IMR-90 (cell line): ENCODE data around the gene NOS1AP. TPM values are rescaled to one million over a fixed set of nuclear protein-coding genes. Genes with fewer than 3 reads are reported as not detected.

Experiments
- ATAC-seq: fragments of 200-7000 bp; cut with Tn5 transposase; 2 replicates; pipeline ENCODE4 v1.9.1; 2020; ENCODE audit warnings: low read depth, mild to moderate bottlenecking, moderate library complexity
- BruUV-seq: library from RNA; stranded (reverse); fragments of 400-500 nt; replicated peaks from 2 replicates; lab custom pipeline; 2021; lab: Mats Ljungman, UMichigan
- CTCF ChIA-PET: fragments of 300-600 bp; formaldehyde crosslinking; extraction: SDS; loops from one replicate; lab custom pipeline; 2021; ENCODE audit warnings: antibody characterized with exemption; lab: Yijun Ruan, JAX
- POLR2A ChIA-PET: fragments of 300-600 bp; sonication (Branson Sonifier 250); formaldehyde crosslinking; loops from one replicate; lab custom pipeline; 2022; ENCODE audit warnings: antibody characterized with exemption; ENCODE audit not compliant: unreplicated experiment; lab: Charles Lee
- DNase-seq: peaks from one replicate; pipeline ENCODE4 v3.0.0; 2013
- H2AFZ ChIP-seq: replicated peaks from 2 replicates; pipeline ENCODE3; 2013; ENCODE audit warnings: low read length, mild to moderate bottlenecking; ENCODE audit not compliant: poor library complexity
- H2AK5ac ChIP-seq: 2 replicates; pipeline ENCODE4 v1.6.1; 2013; ENCODE audit warnings: low read depth, low read length, inconsistent platforms
- H2AK9ac ChIP-seq: replicated peaks from 2 replicates; pipeline ENCODE3; 2013; ENCODE audit warnings: mild to moderate bottlenecking, low read depth, low read length, moderate library complexity; ENCODE audit not compliant: poor library complexity
- H2BK120ac ChIP-seq: 2 replicates; pipeline ENCODE4 v1.6.1; 2013; ENCODE audit warnings: low read depth, low read length, inconsistent platforms
- H2BK15ac ChIP-seq: 3 replicates; pipeline ENCODE4 v1.6.1; 2013; ENCODE audit warnings: low read depth, low read length, inconsistent platforms
- H2BK20ac ChIP-seq: 2 replicates; pipeline ENCODE4 v1.6.1; 2013; ENCODE audit warnings: low read depth, mild to moderate bottlenecking, inconsistent platforms, low read length, moderate library complexity
- H2BK5ac ChIP-seq: 2 replicates; pipeline ENCODE4 v1.6.1; 2013; ENCODE audit warnings: mild to moderate bottlenecking, low read depth, low read length, inconsistent platforms; ENCODE audit not compliant: poor library complexity, severe bottlenecking
- H3K14ac ChIP-seq: replicated peaks from 2 replicates; pipeline ENCODE4 v1.6.1; 2013; ENCODE audit warnings: low read depth, low read length, inconsistent platforms
- H3K18ac ChIP-seq: 2 replicates; pipeline ENCODE4 v1.6.1; 2013; ENCODE audit warnings: low read depth, low read length, control low read depth
- H3K23ac ChIP-seq: 2 replicates; pipeline ENCODE4 v1.6.1; 2013; ENCODE audit warnings: low read depth, low read length, inconsistent platforms
- H3K27ac ChIP-seq: 2 replicates; pipeline ENCODE4 v1.5.1; 2013; ENCODE audit warnings: mild to moderate bottlenecking, control low read depth, low read length; ENCODE audit not compliant: insufficient read depth
- H3K27me3 ChIP-seq: 2 replicates; pipeline ENCODE4 v1.6.1; 2013; ENCODE audit warnings: low read length; ENCODE audit not compliant: control insufficient read depth, insufficient read depth
- H3K36me3 ChIP-seq: 2 replicates; pipeline ENCODE4 v1.6.1; 2013; ENCODE audit warnings: low read length, mixed read lengths; ENCODE audit not compliant: control insufficient read depth, insufficient read depth
- H3K4ac ChIP-seq: 2 replicates; pipeline ENCODE4 v1.6.1; 2013; ENCODE audit warnings: low read depth, low read length, inconsistent platforms
- H3K4me1 ChIP-seq: 2 replicates; pipeline ENCODE4 v1.6.1; 2013; ENCODE audit warnings: low read length, mixed read lengths; ENCODE audit not compliant: control insufficient read depth, insufficient read depth
- H3K4me2 ChIP-seq: 2 replicates; pipeline ENCODE4 v1.6.1; 2013; ENCODE audit warnings: low read depth, mild to moderate bottlenecking, control low read depth, low read length, moderate library complexity
- H3K4me3 ChIP-seq: 2 replicates; pipeline ENCODE4 v1.5.1; 2013; ENCODE audit warnings: low read depth, mild to moderate bottlenecking, control low read depth, low read length, moderate library complexity; ENCODE audit not compliant: insufficient read depth
- H3K56ac ChIP-seq: 2 replicates; pipeline ENCODE4 v1.6.1; 2013; ENCODE audit warnings: low read length, inconsistent platforms; ENCODE audit not compliant: insufficient read depth; ENCODE audit errors: extremely low read depth
- H3K79me1 ChIP-seq, 2 experiments: 2 replicates each; pipeline ENCODE4 v1.6.1; 2013; ENCODE audit warnings: low read length in 2 of 2, inconsistent platforms in 1 of 2, low read depth in 1 of 2
- H3K9ac ChIP-seq: 2 replicates; pipeline ENCODE4 v1.6.1; 2013; ENCODE audit warnings: low read depth, low read length, control low read depth
- H3K9me1 ChIP-seq: 2 replicates; pipeline ENCODE4 v1.6.1; 2013; ENCODE audit warnings: low read length, inconsistent platforms; ENCODE audit not compliant: insufficient read depth
- H3K9me3 ChIP-seq: 2 replicates; pipeline ENCODE4 v1.6.1; 2013; ENCODE audit warnings: low read length; ENCODE audit not compliant: control insufficient read depth, insufficient read depth
- H4K20me1 ChIP-seq: 2 replicates; pipeline ENCODE4 v1.6.1; 2013; ENCODE audit warnings: low read length, inconsistent platforms; ENCODE audit not compliant: insufficient read depth
- H4K5ac ChIP-seq: 2 replicates; pipeline ENCODE4 v1.6.1; 2013; ENCODE audit warnings: mild to moderate bottlenecking, low read depth, low read length, control low read depth
- H4K8ac ChIP-seq, 2 experiments: 2 replicates each; pipeline ENCODE4 v1.6.1; 2013; ENCODE audit warnings: low read depth in 2 of 2, low read length in 2 of 2, control low read depth in 1 of 2, inconsistent platforms in 1 of 2
- H4K91ac ChIP-seq: 2 replicates; pipeline ENCODE4 v1.6.1; 2013; ENCODE audit warnings: low read depth, low read length, inconsistent platforms; ENCODE audit not compliant: insufficient read depth
- CEBPB ChIP-seq: IDR thresholded peaks from 2 replicates; pipeline ENCODE4 v1.6.1; 2012; ENCODE audit warnings: low read depth, low read length, improper control_type of control experiment
- CTCF ChIP-seq: conservative IDR thresholded peaks from 2 replicates; pipeline ENCODE4 v1.5.1; 2012; ENCODE audit warnings: mild to moderate bottlenecking, low read depth, low read length, improper control_type of control experiment
- ELK1 ChIP-seq: fragments of 150-350 bp; IDR thresholded peaks from 2 replicates; pipeline ENCODE4 v1.6.1; 2016; ENCODE audit warnings: low read depth, mild to moderate bottlenecking, low read length, moderate library complexity, borderline replicate concordance
- MAZ ChIP-seq: IDR thresholded peaks from 2 replicates; pipeline ENCODE4 v1.6.1; 2012; ENCODE audit warnings: low read depth, mild to moderate bottlenecking, low read length, improper control_type of control experiment, moderate library complexity, borderline replicate concordance
- MXI1 ChIP-seq: IDR thresholded peaks from 2 replicates; pipeline ENCODE4 v1.6.1; 2012; ENCODE audit warnings: low read depth, mild to moderate bottlenecking, low read length, moderate library complexity, borderline replicate concordance
- NFE2L2 ChIP-seq: fragments of 150-350 bp; IDR thresholded peaks from 2 replicates; pipeline ENCODE4 v1.6.1; 2016; ENCODE audit warnings: low read depth, mild to moderate bottlenecking, low read length
- POLR2A ChIP-seq: IDR thresholded peaks from 2 replicates; pipeline ENCODE4 v1.6.1; 2012; ENCODE audit warnings: mild to moderate bottlenecking, low read depth, low read length
- RAD21 ChIP-seq: IDR thresholded peaks from 2 replicates; pipeline ENCODE4 v1.6.1; 2012; ENCODE audit warnings: low read length, improper control_type of control experiment
- RCOR1 ChIP-seq: IDR thresholded peaks from 2 replicates; pipeline ENCODE4 v1.6.1; 2012; ENCODE audit warnings: mild to moderate bottlenecking, low read length, improper control_type of control experiment; ENCODE audit not compliant: insufficient replicate concordance
- USF2 ChIP-seq: fragments of 150-350 bp; IDR thresholded peaks from 2 replicates; pipeline ENCODE4 v1.6.1; 2017; ENCODE audit warnings: mild to moderate bottlenecking, antibody characterized with exemption, low read length, low read depth
- WGBS, 2 experiments: methylation state at CpG; one replicate each; pipeline versions ENCODE4 v1.1.5 to v1.1.7; 2013; ENCODE audit warnings: missing lambda C conversion rate in 2 of 2; ENCODE audit not compliant: insufficient read length in 1 of 2; ENCODE audit errors: extremely low coverage in 2 of 2; 5-methylcytosine and 5-hydroxymethylcytosine counted together
- dilution Hi-C: fragments of 300-500 bp; cut with HindIII; formaldehyde crosslinking; loops from one replicate; pipeline ENCODE4 v1.14.3; 2018; ENCODE audit warnings: low sequenced_read_pairs; ENCODE audit not compliant: unreplicated experiment
- in situ Hi-C: fragments of 300-500 bp; cut with MboI; formaldehyde crosslinking; loops from 3 replicates; pipeline ENCODE4 v1.14.3; 2019; ENCODE audit warnings: low sequenced_read_pairs, inconsistent platforms, mixed read lengths
- intact Hi-C: fragments of 100-400 bp; cut with micrococcal nuclease; formaldehyde crosslinking; loops from 2 replicates; pipeline ENCODE4 v1.10.0; 2022
- polyA plus RNA-seq, 3 experiments: library from polyadenylated mRNA; depleted of rRNA; stranded (reverse); fragments of >200 nt; gene quantifications; 2 replicates each; pipeline ENCODE4 v1.2.3, GENCODE V29; 2012; ENCODE audit warnings: low replicate concordance in 1 of 3
- total RNA-seq: library from RNA; depleted of rRNA; stranded (reverse); fragments of >200 nt; gene quantifications from 2 replicates; pipeline ENCODE4 v1.2.3, GENCODE V29; 2012

The NOS1AP gene
- total and polyA plus RNA-seq, 2 of the 4 experiments (the other 2 are of a cell fraction) = 0.18 to 0.19 TPM

- Histone ChIP-seq H3K56ac (no peak overlapping the region), H3K9me3 (no peaks in the 10 kb centered on the region), H3K4me2 (no peak overlapping the region), H3K27me3 (no peaks in the 10 kb centered on the region), H3K14ac (no peak overlapping the region), H3K4ac (no peak overlapping the region), H3K79me1 (no peaks in the 10 kb centered on the region), H4K5ac (no peak overlapping the region), H2BK120ac (no peak overlapping the region), H3K9me1 (peaks cover 5% of the 10 kb centered on the region; the same call in 1 of the 2 replicates), H2BK20ac (no peak overlapping the region), H4K20me1 (no peaks in the 10 kb centered on the region), H3K27ac (no peak overlapping the region), H2AK9ac (no peak overlapping the region), H2AK5ac (no peak overlapping the region), H3K9ac (no peak overlapping the region), H3K23ac (no peak overlapping the region), H2BK15ac (no peak overlapping the region), H3K36me3 (no peaks in the 10 kb centered on the region), H3K4me3 (no peak overlapping the region), H2BK5ac (no peak overlapping the region), H3K18ac (no peak overlapping the region), H4K91ac (no peak overlapping the region), H2AFZ (no peak overlapping the region), H3K4me1 (0 out of 2 replicates have a peak, but pooled peaks cover 4% of the 10 kb centered on the region), H4K8ac (no peak overlapping the region)
- DNase-seq (no peak), ATAC-seq (no peak)
- TF ChIP-seq USF2 = no peak
- no peak for TF ChIP-seq ELK1
- TF ChIP-seq NFE2L2 = no peak
- no peak for TF ChIP-seq RCOR1
- no peak for TF ChIP-seq MXI1
- TF ChIP-seq POLR2A = no peak
- TF ChIP-seq MAZ = no peak
- no peak for TF ChIP-seq RAD21
- TF ChIP-seq CTCF = no peak
- no peak for TF ChIP-seq CEBPB
- in situ Hi-C loops (no loop called here), dilution Hi-C loops (no loop called here), intact Hi-C loops (no loop called here)
- POLR2A ChIA-PET = no interaction called here
- CTCF ChIA-PET = no interaction called here
- WGBS, 2 experiments = 50% methylated on average over 1 of the region's 9 CpGs; no CpG with 5 or more reads in 1 of the 2 experiments
- BruUV-seq = no TSS peak
These were observed 283.6 kb downstream of the NOS1AP start for GRCh38 chr1:162353078-162353477.
